H1 (cell line): ENCODE results near the gene ZNF586. TPM values are rescaled to one million over a fixed set of nuclear protein-coding genes. Genes with fewer than 3 reads are reported as not detected.

Experiments
- JUN ChIP-seq: IDR thresholded peaks from 2 replicates; pipeline ENCODE4 v1.6.1; 2011; ENCODE audit warnings: low read depth, mild to moderate bottlenecking, improper control_type of control experiment, low read length
- polyA plus RNA-seq, 7 experiments: library from polyadenylated mRNA; depleted of rRNA in 3 of 7; stranded (reverse) in 5 of 7; unstranded in 2 of 7; fragments of >200 nt in 5 of 7; fragments of 200-250 nt in 2 of 7; gene quantifications; 1 replicate in 5 of 7; 2 replicates in 1 of 7; 4 replicates in 1 of 7; pipeline versions ENCODE4 v1.2.1 to v1.2.3, GENCODE V29; 2011 to 2013; ENCODE audit warnings: missing spikeins in 2 of 7, mixed read lengths in 2 of 7
- total RNA-seq: library from RNA; stranded (reverse); fragmentation: NEBNext Ultra II Directional; extraction: Animal tissue kit (Norgen Biotek cat#: 25700); gene quantifications from 2 replicates; pipeline ENCODE4 v1.2.1, GENCODE V29; 2021

ZNF586 gene
- total and polyA plus RNA-seq, 2 of the 8 experiments (the other 6 are each of a cell fraction or from before 2014, with no cell fraction given), result 8.1 to 15.5 TPM

GRCh38 chr19:57819475-57820148, 50.1 kb downstream of the ZNF586 start (continued):
- TF ChIP-seq JUN, result no peak
